NCI-H82 treated with DMSO at 0.1 percent for 48 hours (cell line): Measurements from ENCODE around the gene ERAP2.
"Not testable (repeated sequence)": the region's sequence is repeated elsewhere in the genome, so short reads cannot be mapped to it uniquely, and the experiment has no call there.

ENCODE experiments used
- DNase-seq: peaks from one replicate; lab custom pipeline; 2025; ENCODE audit not compliant: unreplicated experiment; lab: John Stamatoyannopoulos, UW

Gene ERAP2

DNA sequence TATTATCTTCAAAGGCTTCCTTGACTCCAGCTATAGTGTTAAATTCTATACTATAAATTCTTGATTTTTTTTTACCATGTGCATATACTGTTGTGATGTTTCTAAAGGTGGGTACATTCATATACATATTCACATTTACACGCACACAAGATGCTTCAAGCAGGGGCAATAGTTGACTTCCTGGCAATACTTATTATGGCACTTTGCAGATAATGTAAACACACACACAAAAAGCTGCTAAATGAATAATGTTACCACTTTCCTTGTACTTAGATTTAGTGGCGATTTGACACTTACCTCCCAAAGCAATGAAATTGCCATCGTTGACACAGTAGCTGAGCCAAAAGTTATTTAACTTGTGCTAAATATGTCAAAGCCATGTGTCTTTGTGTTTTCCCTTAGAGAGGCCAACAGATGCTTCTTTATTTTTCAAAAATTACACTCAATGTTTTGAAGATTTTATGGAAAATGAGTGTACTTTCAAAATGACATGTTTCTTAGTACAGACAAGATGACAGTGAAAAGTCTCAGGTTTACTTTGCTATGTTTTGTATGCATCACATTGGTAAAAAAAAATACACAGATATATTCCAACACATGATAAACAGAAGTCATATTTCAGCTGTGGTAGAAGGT is 12.2 kb upstream of the ERAP2 start:
- DNase-seq, result no peak

DNA sequence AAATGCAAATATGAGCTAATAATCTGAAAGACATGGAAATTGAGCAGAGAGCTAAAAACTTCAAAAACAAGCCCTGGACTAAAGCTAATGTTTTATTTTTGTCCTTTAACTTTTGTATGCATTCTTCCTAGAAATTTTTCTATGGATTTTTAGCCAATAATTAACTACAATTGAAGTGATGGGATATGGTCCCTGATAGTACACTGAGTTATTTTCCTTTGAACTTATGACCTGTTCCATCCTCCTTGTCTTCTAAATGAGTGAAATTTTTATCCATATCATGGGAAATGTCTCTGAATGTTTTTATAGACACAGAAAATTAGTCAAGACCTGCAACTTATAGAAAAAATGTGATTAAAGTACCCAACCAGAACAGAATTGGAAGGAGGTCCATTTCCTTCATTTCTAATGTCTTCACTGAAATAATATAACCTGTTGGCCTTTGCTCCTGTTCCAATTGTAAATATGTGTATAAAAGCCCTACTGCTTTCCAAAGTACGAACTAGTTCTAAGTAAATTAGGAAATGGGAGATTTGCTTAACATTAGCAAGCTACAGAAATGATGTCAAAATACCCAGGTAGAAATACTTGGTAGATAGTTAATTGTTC is 11.3 kb upstream of the ERAP2 start:
- DNase-seq, result no peak

DNA sequence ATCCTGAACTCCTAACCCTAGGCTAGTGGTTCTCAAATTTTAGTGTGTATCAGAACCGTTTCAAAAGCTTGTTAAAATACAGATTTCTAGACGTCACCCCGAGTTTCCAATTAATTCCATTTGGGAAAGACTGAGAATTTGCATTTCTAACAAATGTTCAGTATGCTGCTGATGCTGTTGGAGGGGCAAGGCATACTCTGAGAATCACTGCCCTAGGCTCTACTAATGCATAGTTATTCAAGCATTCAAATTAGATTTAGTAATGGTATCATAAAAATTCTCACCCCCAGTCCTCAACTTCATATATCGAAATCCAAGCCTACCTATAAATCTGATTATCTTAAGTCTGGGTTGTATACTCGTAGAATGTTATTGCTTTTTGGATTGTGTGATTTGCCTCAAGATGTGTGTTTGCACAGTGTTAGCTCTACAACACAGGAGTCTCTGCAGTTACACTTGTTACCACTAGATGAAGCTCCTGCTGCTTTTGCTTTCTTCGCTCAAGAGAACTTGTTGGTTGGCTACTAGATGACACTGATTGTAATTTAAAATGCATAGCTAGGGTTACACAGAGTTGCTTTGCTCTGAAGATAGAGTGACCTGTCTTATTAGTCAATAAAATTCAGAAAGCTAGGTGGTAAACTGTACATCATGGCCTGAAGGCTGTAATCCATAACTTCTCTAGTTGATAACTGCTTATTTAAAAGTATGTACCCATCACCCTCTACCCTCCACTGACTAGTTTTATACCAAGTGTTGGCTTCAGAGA is 7.5 kb upstream of the ERAP2 start:
- peak; percentile 18 for DNase-seq

DNA sequence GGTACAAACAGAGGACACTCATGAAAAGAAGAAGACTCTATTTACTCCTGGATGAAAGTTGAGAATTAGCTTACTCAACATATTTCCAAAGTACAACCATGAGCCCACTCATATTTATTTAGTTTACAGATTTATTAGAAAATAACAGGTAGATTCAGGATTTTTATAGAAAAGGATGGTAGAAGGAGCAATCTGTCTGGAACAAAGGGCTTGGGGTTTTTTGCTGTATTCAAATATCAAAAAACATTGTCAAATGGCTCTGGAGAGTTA is 7.0 kb upstream of the ERAP2 start:
- no peak for DNase-seq

DNA sequence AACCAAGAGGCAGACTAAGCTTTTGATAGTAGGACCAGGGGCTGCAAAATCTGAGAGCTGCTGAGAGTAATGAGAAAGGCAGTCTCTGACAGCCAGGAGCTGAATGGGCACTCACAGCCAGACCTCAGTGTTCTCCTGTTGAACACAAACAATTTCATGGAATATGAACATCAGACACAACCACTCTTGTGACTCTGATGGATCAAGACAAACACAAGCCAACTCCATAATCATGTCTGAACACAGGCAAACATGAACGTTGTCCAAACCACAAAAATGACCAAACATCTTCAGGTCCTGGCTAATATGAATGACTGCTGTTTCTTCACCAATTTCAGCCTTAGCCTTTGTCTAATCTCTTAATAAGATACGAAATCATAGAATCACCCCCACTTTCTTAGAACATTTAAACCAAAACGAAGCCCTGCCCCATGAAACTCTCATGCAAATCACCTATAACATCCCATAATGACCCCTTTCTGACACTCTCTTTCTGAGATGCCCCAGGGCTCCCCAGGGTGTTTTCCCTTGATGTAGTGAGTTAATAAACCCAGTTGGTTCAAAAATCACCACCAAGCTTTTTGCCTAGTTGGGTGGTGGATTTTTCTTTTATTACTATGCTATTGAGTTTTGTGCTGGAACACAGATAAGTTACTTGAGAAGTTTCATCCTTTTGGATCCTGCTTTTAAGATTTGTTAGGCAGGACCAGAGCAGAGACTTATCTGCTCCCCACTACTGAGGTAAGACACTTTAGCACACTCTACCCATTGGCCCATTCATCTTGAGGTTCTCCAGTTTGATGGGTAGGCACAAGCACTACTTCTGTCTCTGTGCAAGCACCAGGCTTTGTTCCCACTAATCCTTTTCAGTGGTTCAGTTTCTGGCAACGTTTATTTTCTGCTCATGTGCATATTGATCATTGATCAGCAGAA is 5.9 kb upstream of the ERAP2 start:
- no peak for DNase-seq

DNA sequence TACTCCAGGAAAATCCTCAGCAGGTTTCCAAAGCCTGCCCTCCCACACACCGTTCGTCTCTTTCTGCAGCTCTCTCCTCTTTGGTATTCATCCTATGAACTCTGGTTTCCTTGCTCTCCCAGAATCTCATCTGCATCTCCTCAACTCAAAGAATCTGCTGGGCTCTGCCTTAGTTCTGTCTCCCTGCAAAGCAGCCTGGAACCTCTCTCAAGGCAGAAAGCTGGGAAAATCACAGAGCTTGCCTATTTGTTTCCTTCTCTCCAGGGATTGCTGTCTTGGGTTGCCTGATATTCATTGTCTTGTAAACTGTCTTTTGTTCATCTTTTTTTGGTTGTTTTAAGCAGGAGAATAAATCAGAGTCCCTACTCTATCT is 5.3 kb upstream of the ERAP2 start:
- DNase-seq, result no peak

DNA sequence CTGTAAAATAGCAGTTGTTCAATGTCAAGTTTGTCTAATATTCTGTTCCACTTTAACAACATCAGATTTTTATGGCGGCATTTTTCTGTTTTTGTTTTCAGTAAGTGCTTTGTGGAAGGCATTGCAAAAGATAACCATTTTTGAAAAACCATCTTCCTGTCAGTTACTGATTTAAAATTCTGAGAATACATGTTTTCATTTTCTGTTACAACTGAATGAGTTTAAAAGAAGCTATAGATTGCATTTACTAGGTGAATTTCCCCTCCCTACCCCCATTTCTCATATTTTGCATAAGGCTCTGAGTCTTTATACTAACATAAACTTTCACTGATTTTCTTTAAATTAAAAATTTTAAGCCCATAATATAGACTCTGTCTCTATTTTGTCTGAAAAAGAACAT is 4.6 kb upstream of the ERAP2 start:
- no peak for DNase-seq

DNA sequence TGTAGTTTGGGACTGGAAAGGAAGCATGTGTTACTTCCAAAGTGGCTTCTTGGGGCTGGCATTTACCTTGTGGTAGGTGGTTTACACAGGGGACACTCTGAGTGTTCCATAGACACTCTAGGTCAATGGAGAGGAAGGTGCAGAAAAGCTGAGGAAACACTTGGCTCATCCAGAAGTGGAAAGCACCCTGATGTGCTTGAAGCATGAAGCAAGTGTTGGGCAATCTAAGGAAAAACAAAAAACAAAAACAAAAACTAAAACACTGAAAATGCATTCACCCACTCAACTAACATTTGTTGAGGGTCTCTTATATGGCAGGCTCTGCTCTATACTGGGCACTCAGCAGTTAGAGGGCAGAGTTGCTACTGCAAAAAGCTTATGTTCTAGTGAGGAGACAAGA is 2.9 kb upstream of the ERAP2 start:
- no peak for DNase-seq

DNA sequence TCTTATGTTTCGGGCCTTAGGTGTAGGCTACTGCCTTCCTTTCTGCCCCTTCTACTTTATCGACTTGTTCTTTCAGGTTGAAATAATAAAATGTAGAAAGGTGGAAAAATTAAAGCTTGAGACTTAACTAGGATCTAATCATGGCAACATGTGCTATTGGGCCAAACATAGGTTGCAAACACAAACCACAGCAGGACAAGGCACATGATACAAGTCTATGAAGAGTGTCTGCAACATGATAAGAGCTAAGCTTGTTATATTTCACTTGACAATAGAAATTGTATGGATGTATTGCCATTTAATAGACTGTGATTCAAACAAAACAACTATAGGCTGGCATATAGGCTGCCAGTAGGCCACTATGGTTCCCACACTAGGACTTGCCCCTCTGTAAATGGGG is 1.7 kb upstream of the ERAP2 start:
- DNase-seq, result no peak

DNA sequence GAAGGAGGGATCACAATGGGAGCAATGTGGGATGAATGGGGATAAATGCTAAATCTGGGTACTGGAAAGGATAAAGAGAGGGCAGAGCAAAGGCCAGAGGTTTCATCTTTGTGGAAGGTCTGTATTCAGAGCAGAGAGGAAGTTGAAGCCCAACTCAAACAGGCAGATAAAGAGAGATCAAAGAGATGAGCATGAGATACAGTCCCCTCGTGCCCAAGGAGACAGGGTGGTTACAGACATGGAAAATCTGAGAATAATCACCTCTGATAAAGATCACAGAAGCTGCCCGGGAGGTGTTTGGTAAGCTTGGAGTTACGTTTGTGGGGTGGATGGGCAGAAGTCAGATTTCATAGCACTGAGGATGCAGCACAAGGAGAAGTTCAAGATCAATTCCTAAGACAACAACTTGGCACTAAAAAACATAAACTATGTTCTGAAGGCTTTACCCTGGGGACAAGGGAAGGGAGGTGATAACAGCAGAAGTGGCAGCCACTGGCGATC is 459 bp upstream of the ERAP2 start:
- no peak for DNase-seq

DNA sequence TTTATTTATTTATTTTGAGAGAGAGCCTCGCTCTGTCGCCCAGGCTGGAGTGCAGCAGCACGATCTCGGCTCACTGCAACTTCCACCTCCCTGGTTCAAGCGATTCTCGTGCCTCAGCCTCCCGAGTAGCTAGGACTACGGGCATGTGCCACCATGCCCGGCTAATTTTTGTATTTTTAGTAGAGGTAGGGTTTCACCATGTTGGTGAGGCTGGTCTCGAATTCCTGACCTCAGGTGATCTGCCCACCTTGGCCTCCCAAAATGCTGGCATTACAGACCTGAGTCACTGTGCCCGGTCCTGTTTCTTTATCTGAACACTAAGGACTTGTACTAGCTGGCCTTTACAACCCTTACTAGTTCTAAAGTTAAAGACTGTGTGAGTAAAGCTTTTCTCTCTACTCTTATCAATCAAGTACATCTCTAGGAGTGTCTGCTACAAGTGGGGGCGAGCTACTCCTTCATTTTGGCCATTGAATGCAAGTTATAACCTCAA is 723 bp downstream of the ERAP2 start:
- not testable (repeated sequence) for DNase-seq

DNA sequence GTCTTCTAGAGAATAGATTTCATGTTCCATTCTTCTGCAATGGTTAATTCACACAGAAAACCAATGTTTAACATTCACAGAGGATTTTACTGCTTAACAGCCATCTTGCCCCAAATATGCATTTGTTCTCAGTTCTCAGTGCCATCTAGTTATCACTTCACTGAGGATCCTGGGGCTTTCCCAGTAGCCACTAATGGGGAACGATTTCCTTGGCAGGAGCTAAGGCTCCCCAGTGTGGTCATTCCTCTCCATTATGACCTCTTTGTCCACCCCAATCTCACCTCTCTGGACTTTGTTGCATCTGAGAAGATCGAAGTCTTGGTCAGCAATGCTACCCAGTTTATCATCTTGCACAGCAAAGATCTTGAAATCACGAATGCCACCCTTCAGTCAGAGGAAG is 3.4 kb downstream of the ERAP2 start:
- no peak for DNase-seq

DNA sequence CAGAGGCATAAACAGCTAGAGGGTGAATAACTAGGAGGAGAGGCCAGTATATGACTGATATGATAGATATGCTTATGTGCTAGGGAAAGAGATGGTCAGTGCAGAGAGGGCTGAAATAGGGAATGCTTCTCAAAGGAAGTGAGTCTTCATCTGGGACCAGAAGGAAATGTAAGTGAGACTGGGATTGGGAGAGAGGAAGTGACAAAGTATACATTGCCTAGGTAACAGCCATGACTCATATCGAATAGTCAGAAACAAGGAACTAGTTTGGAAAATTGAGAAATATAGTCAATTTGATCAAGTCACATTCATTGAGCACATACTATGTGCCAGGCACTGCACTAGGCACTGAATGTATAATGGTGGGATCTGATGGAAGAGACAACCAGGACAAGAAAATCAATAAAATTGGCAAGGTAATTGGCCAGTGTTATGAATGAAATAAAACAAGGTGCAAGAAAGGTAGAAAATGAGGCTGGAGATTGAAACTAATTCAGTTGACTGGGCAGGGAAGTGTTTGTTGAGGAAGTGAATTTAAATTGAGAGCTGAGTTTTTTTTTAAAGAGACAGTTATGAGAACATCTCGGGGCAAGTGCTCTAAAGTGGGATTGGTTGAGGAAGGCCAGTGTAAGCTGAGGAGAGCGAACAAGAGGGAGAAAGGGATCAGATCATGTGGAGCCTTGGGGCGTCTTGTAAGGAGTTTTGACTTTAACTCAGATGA is 4.3 kb downstream of the ERAP2 start:
- DNase-seq, result no peak

DNA sequence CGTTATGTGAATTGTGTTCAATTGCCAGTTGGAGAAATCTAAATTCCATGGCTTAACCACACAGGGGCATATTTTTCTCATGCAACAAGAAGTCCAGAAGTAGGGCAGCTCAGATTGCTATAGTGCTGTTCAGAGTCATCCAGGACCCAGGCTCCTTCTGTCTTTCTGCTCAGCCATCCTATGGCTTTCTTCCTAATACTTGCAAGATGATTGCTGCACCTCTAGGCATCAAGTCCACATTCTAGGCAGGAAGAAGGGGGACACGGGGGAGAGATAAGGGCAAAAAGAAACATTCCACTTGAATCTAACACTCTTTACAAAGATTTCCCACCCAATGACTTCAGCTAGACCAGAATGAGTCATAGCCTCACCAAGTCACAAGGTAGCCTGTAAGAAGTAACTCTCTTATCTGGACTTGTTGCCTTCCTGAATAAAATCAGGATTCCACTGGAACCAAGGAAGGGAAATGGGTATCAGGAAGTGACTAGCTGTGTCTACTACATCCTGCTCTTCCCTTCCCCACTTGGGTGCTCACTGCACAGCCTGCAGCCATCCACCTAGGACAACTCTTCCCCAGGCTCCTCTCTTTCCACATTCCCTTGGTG is 5.3 kb downstream of the ERAP2 start:
- no peak for DNase-seq

DNA sequence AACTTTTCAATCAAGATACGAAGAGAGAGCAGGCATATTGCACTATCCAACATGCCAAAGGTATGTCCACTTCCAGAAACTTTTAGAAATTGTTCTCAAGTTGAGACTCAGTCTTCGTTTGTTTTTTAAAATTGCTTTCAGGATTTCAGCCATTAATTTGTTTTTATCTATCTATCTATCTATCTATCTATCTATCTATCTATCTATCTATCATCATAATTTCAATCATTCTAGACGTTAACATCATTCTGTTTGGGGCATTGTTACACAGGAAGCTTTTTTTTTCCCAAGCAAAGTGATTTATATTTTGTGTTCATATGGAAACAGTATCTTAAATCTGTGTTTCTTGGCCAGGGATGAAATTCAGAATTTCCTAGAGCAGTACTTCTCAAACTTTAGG is 7.6 kb downstream of the ERAP2 start:
- DNase-seq, result no peak

DNA sequence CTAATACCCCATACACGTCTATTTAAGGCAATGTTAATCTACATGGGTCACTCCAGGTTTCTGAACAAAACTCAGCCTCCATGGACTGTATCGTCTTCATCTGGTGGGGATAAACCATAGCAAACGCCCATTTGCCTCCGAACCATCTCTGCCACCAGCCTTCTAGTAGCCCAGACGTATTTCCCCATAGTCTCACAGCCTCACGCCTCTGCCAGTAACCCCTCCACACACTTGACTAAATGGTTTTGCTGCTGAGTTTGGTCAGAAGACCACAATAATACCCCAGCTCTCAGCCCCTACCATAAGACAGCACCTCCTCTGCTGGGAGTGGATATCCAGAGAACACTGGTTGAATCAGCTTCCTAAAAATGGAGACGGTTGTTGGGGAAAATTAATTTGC is 8.7 kb downstream of the ERAP2 start:
- no peak for DNase-seq

DNA sequence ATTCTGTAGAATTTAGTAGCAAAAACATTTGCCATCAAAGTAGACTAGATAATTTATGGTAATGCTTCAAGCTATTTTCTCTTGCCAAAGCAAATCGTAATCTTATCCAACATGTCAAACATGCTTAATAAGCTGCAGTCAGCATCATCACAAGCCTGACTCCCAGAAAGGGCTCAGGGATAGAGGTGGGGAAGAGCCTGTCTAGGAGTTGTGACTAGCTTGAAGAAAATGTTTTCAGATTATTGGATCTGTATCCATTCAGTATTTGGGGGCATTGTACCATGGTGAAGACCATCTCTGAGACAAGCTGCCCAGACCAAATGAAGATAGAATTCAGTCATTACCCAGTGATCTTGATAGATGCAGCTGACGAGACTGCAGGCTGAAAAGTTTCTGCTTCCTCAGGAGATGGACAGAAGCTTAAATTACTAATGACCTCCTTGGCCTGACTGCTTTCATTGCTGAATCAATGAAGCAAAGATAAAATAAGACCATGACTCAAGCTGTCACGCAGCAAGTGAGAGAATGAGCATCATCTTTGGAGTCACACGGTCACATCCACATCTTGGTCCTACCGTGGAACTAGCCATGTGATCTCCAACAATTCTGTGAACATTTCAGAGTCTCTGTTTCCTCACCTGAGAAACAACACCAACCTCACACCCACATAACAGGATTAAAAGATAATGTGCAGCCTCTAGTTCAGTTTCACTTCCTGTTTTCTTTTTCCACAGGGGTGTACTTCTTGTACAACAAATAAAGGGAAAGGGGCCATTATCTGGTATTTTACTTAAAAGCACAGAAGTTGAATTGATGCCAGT is 9.4 kb downstream of the ERAP2 start:
- no peak for DNase-seq

DNA sequence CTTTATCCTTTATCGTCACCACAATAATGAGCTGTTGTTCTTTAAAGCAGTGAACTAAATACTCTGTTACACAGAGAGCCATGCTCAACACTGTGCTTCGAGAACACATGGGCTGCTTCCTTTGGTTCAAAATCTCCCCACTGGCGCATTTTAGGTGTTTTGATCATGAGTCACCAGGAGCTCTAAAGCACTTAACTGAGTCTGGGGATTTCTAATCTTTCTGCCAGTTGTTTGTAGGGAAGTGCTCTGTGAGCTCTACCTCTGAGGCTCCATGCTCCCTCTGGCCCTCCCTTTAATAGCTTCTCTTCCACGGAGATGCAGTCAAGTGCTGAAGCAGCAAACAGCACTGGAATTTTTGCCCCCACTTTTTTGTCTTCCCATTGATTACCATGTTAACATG is 17.0 kb downstream of the ERAP2 start:
- no peak for DNase-seq

DNA sequence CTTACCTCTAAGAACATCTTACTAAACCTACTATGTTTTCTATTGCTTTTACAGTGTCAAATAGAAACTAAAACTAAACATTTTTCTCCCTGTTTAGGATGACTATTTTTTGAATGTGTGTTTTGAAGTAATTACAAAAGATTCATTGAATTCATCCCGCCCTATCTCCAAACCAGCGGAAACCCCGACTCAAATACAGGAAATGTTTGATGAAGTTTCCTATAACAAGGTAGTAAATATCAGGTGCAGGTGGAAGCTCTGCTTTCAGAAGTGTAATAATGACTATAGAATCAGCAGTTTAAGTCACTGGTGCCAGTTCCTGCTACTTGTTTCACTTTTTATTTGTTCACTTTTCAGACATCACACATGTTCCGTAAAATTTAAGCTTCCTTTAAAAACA is 20.0 kb downstream of the ERAP2 start:
- DNase-seq, result no peak

DNA sequence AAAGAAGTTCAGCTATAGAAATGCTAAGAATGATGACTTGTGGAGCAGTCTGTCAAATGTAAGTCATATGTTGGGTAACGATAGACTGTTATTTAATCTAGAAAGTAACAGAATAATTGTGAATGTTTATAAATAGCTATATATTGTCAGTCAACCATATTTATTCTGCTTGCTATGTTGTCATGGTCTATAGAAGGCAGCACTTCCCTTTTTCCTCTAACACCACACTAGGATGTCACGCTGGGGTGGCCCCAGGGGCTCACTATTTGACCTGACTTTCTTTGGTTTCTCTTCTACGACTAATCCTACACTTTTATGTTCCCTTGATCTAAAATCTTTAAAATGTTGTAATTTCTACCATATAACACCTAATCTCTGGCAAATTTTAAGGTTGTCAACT is 20.5 kb downstream of the ERAP2 start:
- DNase-seq, result no peak
